ENCODE results near the gene CNGA3. TPM values are rescaled to one million over a fixed set of nuclear protein-coding genes. Genes with fewer than 3 reads are reported as not detected.

Gene CNGA3
- total RNA-seq, 3 donors from 2014 or later (not counting 1 experiment from before 2014, with no cell fraction given): not detected

DNA sequence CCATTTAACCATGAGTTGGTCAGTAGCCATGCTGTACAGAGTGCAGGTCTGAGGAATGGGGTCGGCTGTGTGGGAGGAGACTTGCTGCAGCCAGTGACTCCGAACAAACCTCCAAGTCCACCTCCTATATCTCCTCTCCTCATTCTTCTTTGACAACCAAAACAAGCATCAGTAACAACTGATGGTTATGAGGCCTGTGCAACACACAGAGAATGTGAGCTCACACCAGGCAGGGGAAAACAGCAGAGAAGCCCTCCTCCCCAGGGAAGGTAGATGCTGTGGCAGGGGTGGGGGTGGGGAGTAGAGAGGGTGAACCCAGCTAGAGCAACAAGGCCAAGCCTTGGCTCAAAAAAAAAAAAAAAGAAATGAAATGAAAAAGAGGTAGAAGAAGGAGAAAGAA is 12.3 kb upstream of the CNGA3 start:
- Histone ChIP-seq H3K4me3 (ENCODE audit: low read length) (no peak overlapping the region), H3K27ac (ENCODE audit: low read length) (no peak overlapping the region), H3K4me1 (ENCODE audit: control insufficient read depth, insufficient read depth, low read length) (no peaks in the 10 kb centered on the region), H3K27me3 (ENCODE audit: control insufficient read depth, insufficient read depth, low read length) (no peaks in the 10 kb centered on the region), H3K36me3 (ENCODE audit: control insufficient read depth, insufficient read depth, low read length) (no peaks in the 10 kb centered on the region), H3K9me3 (ENCODE audit: control insufficient read depth, insufficient read depth, low read length) (no peaks in the 10 kb centered on the region)
- ATAC-seq: no peak
- no peaks in the 10 kb centered on the region for H3K36me3 Mint-ChIP-seq
- no peak for DNase-seq
- H3K4me1 Mint-ChIP-seq: no peaks in the 10 kb centered on the region
- H3K27me3 Mint-ChIP-seq (ENCODE audit: low read depth in 2 of 2): peaks cover 13 to 18% of the 10 kb centered on the region in 2 donors
- TF ChIP-seq CTCF (IDR thresholded peaks at IDR 0.05): no peak
- WGBS (ENCODE audit: insufficient coverage): 92% methylated on average over 2 of the region's 2 CpGs
- H3K9me3 Mint-ChIP-seq: no peaks in the 10 kb centered on the region
- no peak overlapping the region for H3K27ac Mint-ChIP-seq
- intact Hi-C loops (cut with micrococcal nuclease): no loop called here
- H3K4me3 Mint-ChIP-seq: no peak overlapping the region

GRCh38 chr2:98334439-98335078 is 11.7 kb upstream of the CNGA3 start:
- DNase-seq (no peak), ATAC-seq (no peak)
- intact Hi-C loops (cut with micrococcal nuclease): no loop called here
- H3K27me3 Mint-ChIP-seq (ENCODE audit: low read depth in 2 of 2): peaks cover 19 to 25% of the 10 kb centered on the region in 2 donors
- H3K4me3 ChIP-seq (ENCODE audit: low read length): no peak overlapping the region
- no peak overlapping the region for H3K27ac Mint-ChIP-seq
- H3K36me3 Mint-ChIP-seq: no peaks in the 10 kb centered on the region
- no peak overlapping the region for H3K4me3 Mint-ChIP-seq
- no peaks in the 10 kb centered on the region for H3K4me1 Mint-ChIP-seq
- WGBS (ENCODE audit: insufficient coverage): 41% methylated on average over 3 of the region's 4 CpGs
- TF ChIP-seq CTCF (IDR thresholded peaks at IDR 0.05): no peak
- no peaks in the 10 kb centered on the region for H3K36me3 ChIP-seq (ENCODE audit: control insufficient read depth, insufficient read depth, low read length)
- no peaks in the 10 kb centered on the region for H3K9me3 Mint-ChIP-seq
- no peaks in the 10 kb centered on the region for H3K9me3 ChIP-seq (ENCODE audit: control insufficient read depth, insufficient read depth, low read length)
- no peaks in the 10 kb centered on the region for H3K27me3 ChIP-seq (ENCODE audit: control insufficient read depth, insufficient read depth, low read length)
- no peaks in the 10 kb centered on the region for H3K4me1 ChIP-seq (ENCODE audit: control insufficient read depth, insufficient read depth, low read length)
- no peak overlapping the region for H3K27ac ChIP-seq (ENCODE audit: low read length)

DNA sequence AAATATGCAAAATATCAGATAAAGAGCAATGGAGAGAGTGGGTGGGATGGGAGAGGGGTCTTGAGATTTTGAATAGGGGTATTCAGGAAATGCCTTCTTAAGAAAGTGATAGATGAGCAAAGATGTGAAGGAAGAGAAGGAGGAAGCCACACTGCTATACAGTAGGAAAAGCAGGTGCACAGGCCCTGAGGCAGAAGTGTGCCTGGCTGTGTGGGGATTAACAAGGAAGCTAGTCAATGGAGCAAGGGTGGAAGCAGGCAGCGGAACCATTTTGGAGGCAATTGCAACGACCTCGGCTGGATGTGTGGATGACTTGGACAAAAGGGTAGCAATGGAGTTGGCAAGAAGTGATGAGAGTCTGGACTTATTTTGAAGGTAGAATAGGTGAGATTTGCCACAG is 11.0 kb upstream of the CNGA3 start:
- intact Hi-C loops (cut with micrococcal nuclease): no loop called here
- Mint-ChIP-seq H3K27ac (no peak overlapping the region), H3K4me3 (no peak overlapping the region), H3K36me3 (no peaks in the 10 kb centered on the region), H3K27me3 (ENCODE audit: low read depth in 2 of 2) (peaks cover 19 to 26% of the 10 kb centered on the region in 2 donors), H3K9me3 (no peaks in the 10 kb centered on the region), H3K4me1 (no peaks in the 10 kb centered on the region)
- TF ChIP-seq CTCF (IDR thresholded peaks at IDR 0.05): no peak
- DNase-seq: no peak
- no peaks in the 10 kb centered on the region for H3K36me3 ChIP-seq (ENCODE audit: control insufficient read depth, insufficient read depth, low read length)
- WGBS (ENCODE audit: insufficient coverage): 94% methylated on average over 3 of the region's 3 CpGs
- no peaks in the 10 kb centered on the region for H3K27me3 ChIP-seq (ENCODE audit: control insufficient read depth, insufficient read depth, low read length)
- no peaks in the 10 kb centered on the region for H3K9me3 ChIP-seq (ENCODE audit: control insufficient read depth, insufficient read depth, low read length)
- no peak overlapping the region for H3K27ac ChIP-seq (ENCODE audit: low read length)
- no peak for ATAC-seq
- no peaks in the 10 kb centered on the region for H3K4me1 ChIP-seq (ENCODE audit: control insufficient read depth, insufficient read depth, low read length)
- H3K4me3 ChIP-seq (ENCODE audit: low read length): no peak overlapping the region

- Histone ChIP-seq H3K9me3 (ENCODE audit: control insufficient read depth, insufficient read depth, low read length) (peaks cover 2% of the 10 kb centered on the region), H3K27ac (ENCODE audit: low read length) (no peak overlapping the region), H3K4me1 (ENCODE audit: control insufficient read depth, insufficient read depth, low read length) (peaks cover under 1% of the 10 kb centered on the region), H3K36me3 (ENCODE audit: control insufficient read depth, insufficient read depth, low read length) (no peaks in the 10 kb centered on the region), H3K4me3 (ENCODE audit: low read length) (no peak overlapping the region), H3K27me3 (ENCODE audit: control insufficient read depth, insufficient read depth, low read length) (peaks cover 12% of the 10 kb centered on the region)
- intact Hi-C loops (cut with micrococcal nuclease): no loop called here
- Mint-ChIP-seq H3K9me3 (peaks cover 0 to 2% of the 10 kb centered on the region in 2 donors), H3K27ac (no peak overlapping the region), H3K27me3 (ENCODE audit: low read depth in 2 of 2) (peaks cover 44 to 53% of the 10 kb centered on the region in 2 donors), H3K36me3 (peaks cover 11% of the 10 kb centered on the region), H3K4me1 (peaks cover 3 to 7% of the 10 kb centered on the region in 2 donors), H3K4me3 (no peak overlapping the region)
- DNase-seq: no peak
- no CpG with 5 or more reads among the region's 2 CpGs for WGBS (ENCODE audit: insufficient coverage)
- no peak for TF ChIP-seq CTCF (IDR thresholded peaks at IDR 0.05)
- no peak for ATAC-seq
Measured at GRCh38 chr2:98341241-98341640, 5.0 kb upstream of the CNGA3 start.

Measured in natural killer cell (primary cell).